Airway epithelial cell (primary cell): ENCODE measurements around the gene CCDC116. TPM values are rescaled to one million over a fixed set of nuclear protein-coding genes. Genes with fewer than 3 reads are reported as not detected.

ENCODE experiments used
- total RNA-seq: library from RNA; depleted of rRNA; stranded (reverse); fragments of >200 nt; gene quantifications from 2 replicates; pipeline ENCODE4 v1.2.3, GENCODE V29; 2015

Gene CCDC116
- total RNA-seq: not detected in 2 replicates

GRCh38 chr22:21632237-21632895, at the start of gene CCDC116:
TSS of gene CCDC116 (plus strand) at chr22:21632760. CDS start at chr22:21633182, 422 bp downstream.

DNA sequence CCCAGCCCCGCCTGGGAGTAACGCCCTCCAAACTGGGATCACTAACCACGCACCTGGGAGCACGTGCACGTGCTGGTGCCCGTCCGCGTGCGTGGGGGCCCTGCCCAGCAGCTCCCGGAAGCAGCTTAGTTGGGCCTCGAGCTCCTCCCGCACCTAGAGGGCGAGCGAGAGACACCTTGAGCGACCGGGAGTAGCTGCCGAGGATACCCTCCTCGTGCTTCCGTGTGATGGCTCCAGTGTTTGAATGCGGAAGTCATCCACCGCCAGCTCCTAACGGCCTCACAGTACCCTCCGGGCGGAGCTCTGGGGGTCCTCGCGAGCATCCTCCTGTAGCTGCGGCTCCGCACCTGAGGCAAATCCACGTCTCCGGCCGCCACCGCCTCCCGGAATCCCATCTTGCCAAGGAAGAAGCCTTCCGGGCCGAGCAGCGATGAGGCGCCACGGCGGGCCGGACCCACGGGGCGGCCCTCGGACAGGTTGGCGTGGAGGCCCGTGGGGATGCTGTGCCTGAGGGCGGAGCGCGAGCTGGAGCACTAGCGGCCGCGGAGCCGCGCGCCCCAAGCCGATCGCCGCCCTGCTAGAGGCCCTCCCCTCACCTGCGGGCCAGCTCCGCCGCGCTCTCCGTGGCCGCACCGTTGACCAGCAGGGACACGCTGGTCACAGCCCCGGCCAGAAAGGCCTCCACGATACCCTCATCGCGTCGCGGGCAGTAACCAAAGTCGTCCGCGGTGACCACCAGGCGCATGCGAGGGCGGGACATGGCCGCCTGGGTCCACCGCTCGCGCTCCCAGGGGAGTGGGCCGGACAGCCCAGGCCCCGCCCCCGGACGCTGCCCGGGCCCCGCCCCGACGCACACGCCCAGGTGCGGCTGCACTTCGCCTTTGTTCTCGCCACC, 3.1 kb upstream of the CCDC116 start, which contains the start of gene YDJC:
Gene YDJC, minus strand, starts transcription at position 768 of the 895 bp plus-strand sequence. Its CDS starts 8 bp downstream, at position 760.

DNA sequence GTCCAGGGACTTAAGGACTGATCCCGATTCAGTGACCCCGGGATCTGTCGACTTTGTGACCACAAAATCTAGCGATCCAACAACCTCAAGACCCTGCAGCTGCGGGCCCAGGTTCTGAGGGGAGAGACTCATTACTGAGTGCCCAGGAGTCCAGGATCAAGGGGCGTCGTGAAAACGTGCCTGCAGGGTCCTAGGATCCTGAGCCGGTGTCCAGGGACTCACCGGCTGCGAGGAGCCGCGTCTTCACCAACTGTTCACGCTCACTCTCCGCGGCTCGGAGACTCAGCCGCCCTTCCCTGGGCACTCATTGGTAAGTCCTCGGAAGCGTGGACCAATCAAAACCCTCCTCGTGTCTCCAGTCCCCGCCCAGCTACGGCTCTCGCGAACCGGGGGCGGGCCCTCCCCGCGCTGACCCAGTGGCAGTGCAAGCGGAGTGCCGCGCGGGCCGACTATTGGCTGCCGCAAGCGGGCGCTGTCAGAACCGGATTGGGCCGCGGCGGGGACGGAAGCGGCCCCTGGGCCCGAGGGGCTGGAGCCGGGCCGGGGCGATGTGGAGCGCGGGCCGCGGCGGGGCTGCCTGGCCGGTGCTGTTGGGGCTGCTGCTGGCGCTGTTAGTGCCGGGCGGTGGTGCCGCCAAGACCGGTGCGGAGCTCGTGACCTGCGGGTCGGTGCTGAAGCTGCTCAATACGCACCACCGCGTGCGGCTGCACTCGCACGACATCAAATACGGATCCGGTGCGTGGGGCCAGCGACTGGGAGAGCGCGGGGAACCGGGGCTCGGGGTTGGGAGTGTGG, 9.4 kb downstream of the CCDC116 start, which contains the start of gene SDF2L1:
Gene SDF2L1, plus strand, starts transcription at position 514 of the 795 bp plus-strand sequence. Its CDS starts 35 bp downstream, at position 549.

Other genes starting within 250 kb of the CCDC116 start
- gene RIMBP3B, start 249.0 kb upstream of the CCDC116 start, total RNA-seq: 0.14 TPM in 2 replicates
- 3.3 and 4.4 TPM in 2 replicates for gene HIC2, start 215.4 kb upstream of the CCDC116 start, total RNA-seq
- gene TMEM191C, start 165.4 kb upstream of the CCDC116 start, total RNA-seq: 1.5 and 3.8 TPM in 2 replicates
- gene RIMBP3C, start 81.3 kb upstream of the CCDC116 start, total RNA-seq: 0.14 TPM in 1 of 2 replicates, not detected in the other
- 68.7 and 82.6 TPM in 2 replicates for gene UBE2L3, start 65.0 kb upstream of the CCDC116 start, total RNA-seq
- 107 and 121 TPM in 2 replicates for gene YDJC, start 2.7 kb upstream of the CCDC116 start, total RNA-seq
- gene SDF2L1, start 9.5 kb downstream of the CCDC116 start, total RNA-seq: 77.9 and 95.8 TPM in 2 replicates
- 20.8 and 30.8 TPM in 2 replicates for gene PPIL2, start 33.3 kb downstream of the CCDC116 start, total RNA-seq
- 0.07 TPM in 1 of 2 replicates, not detected in the other for gene YPEL1, start 103.0 kb downstream of the CCDC116 start, total RNA-seq
- 25.4 and 31.9 TPM in 2 replicates for gene MAPK1, start 234.9 kb downstream of the CCDC116 start, total RNA-seq